ENCODE results near the gene LPIN1.

GRCh38 chr2:11740723-11741122, 5.7 kb upstream of the LPIN1 start:
- no peak for TF ChIP-seq CTCF (conservative IDR thresholded peaks at IDR 0.05 in 1 of 2, IDR thresholded peaks at IDR 0.05 in 1 of 2; ENCODE audit: extremely low read depth in 1 of 2, insufficient read depth in 1 of 2, low read depth in 1 of 2, low read length in 2 of 2)
- no peak for TF ChIP-seq EZH2 (IDR thresholded peaks at IDR 0.05; ENCODE audit: borderline replicate concordance, low read length)

All from mammary epithelial cell (primary cell).